ENCODE data around the gene ZP4.

ZP4 gene

DNA sequence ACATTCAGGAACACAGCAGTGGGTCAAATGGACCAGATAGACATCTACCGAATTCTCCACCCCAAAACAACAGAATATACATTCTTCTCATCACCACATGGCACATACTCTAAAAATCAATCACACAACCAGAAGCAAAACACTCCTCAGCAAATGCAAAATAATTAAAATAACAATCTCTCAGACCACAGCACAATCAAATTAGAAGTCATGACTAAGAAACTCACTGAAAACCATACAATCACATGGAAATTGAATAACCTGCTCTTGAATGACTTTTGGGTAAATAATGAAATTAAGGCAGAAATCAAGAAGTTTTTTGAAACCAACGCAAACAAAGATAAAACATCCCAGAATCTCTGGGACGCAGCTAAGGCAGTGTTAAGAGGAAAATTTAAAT is 49.2 kb downstream of the ZP4 start:
- Histone ChIP-seq H4K8ac (ENCODE audit: low read length) (no peak overlapping the region), H2AK5ac (ENCODE audit: low read length, severe bottlenecking) (no peak overlapping the region), H3K36me3 (ENCODE audit: control insufficient read depth in 1 of 2, insufficient read depth in 2 of 2, low read depth in 1 of 2, low read length in 2 of 2) (no peaks in the 10 kb centered on the region), H3K4me2 (ENCODE audit: low read length, poor library complexity, severe bottlenecking) (no peak overlapping the region), H3K79me1 (replicated peaks; ENCODE audit: low read length, poor library complexity, severe bottlenecking) (no peaks in the 10 kb centered on the region), H3K4me3 (ENCODE audit: insufficient read depth in 1 of 2, low read depth in 1 of 2, low read length in 2 of 2) (no peak overlapping the region), H3K27me3 (ENCODE audit: control insufficient read depth in 1 of 2, insufficient read depth in 1 of 2, low read length in 2 of 2) (no peaks in the 10 kb centered on the region), H2AFZ (ENCODE audit: low read depth, low read length) (no peak overlapping the region), H2BK120ac (ENCODE audit: low read depth, low read length) (no peak overlapping the region), H2BK5ac (ENCODE audit: low read depth, low read length, poor library complexity, severe bottlenecking) (no peak overlapping the region), H3K9me3 (ENCODE audit: control insufficient read depth, low read length) (no peaks in the 10 kb centered on the region), H3K14ac (ENCODE audit: low read length in 2 of 2) (no peak overlapping the region), H3K4me1 (ENCODE audit: control insufficient read depth, insufficient read depth, low read depth, low read length) (no peaks in the 10 kb centered on the region), H3K9ac (ENCODE audit: low read length) (no peak overlapping the region), H4K91ac (ENCODE audit: low read length) (no peak overlapping the region), H3K27ac (ENCODE audit: low read length, poor library complexity, severe bottlenecking) (no peak overlapping the region), H2BK15ac (ENCODE audit: low read depth, poor library complexity, severe bottlenecking) (no peak overlapping the region), H3K18ac (ENCODE audit: low read depth in 1 of 2, low read length in 2 of 2) (no peak overlapping the region), H3K4ac (ENCODE audit: low read depth in 1 of 2, low read length in 2 of 2) (no peak overlapping the region), H3K23ac (ENCODE audit: low read length in 2 of 2) (no peak overlapping the region), H2BK12ac (ENCODE audit: low read length in 2 of 2) (no peak overlapping the region)
- no peak for DNase-seq
- WGBS = 83% methylated on average over 1 of the region's 3 CpGs

DNA sequence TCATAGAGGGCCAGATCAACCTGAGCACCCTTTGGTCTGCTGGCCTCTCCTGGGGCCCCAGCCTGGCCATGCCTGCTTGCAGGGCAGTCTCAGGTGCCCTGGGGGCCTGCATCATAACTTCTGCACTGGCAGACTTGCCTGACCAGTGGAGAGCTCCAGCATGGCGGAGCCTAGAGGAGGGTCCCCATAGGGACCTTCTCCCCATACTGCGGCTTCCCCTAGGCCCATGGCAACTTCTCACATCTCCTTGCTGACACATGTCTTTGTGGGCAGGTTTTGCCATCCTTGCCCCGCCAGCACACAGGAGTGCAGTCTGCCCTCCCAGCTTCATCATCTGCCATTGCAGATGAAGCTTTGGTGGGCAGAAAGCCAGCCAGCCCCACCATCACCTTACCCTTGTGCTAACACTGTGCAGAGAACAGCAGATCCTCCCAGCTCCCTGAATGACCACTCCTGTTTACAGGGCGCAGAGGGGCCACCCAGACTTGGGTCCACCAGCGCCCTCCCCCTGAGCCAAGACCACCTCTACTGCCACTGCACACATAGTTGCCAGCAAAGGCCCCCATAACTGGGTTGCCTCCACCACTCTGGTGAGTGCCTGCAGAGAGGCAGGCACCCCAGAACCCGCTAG is 51.7 kb downstream of the ZP4 start:
- H3K9ac ChIP-seq (ENCODE audit: low read length) = no peak overlapping the region
- no peak overlapping the region for H3K4me3 ChIP-seq (ENCODE audit: insufficient read depth in 1 of 2, low read depth in 1 of 2, low read length in 2 of 2)
- H3K23ac ChIP-seq (ENCODE audit: low read length in 2 of 2) = no peak overlapping the region
- no peak overlapping the region for H2BK15ac ChIP-seq (ENCODE audit: low read depth, poor library complexity, severe bottlenecking)
- H3K4me1 ChIP-seq (ENCODE audit: control insufficient read depth, insufficient read depth, low read depth, low read length) = no peaks in the 10 kb centered on the region
- no peak overlapping the region for H4K8ac ChIP-seq (ENCODE audit: low read length)
- WGBS = 81% methylated on average over 6 of the region's 6 CpGs
- no peak overlapping the region for H2AFZ ChIP-seq (ENCODE audit: low read depth, low read length)
- no peak overlapping the region for H4K91ac ChIP-seq (ENCODE audit: low read length)
- DNase-seq = no peak
- no peak overlapping the region for H2BK5ac ChIP-seq (ENCODE audit: low read depth, low read length, poor library complexity, severe bottlenecking)
- H3K27me3 ChIP-seq (ENCODE audit: control insufficient read depth in 1 of 2, insufficient read depth in 1 of 2, low read length in 2 of 2) = no peaks in the 10 kb centered on the region
- no peak overlapping the region for H2BK12ac ChIP-seq (ENCODE audit: low read length in 2 of 2)
- H3K36me3 ChIP-seq (ENCODE audit: control insufficient read depth in 1 of 2, insufficient read depth in 2 of 2, low read depth in 1 of 2, low read length in 2 of 2) = no peaks in the 10 kb centered on the region
- H2BK120ac ChIP-seq (ENCODE audit: low read depth, low read length) = no peak overlapping the region
- H3K4ac ChIP-seq (ENCODE audit: low read depth in 1 of 2, low read length in 2 of 2) = no peak overlapping the region
- no peak overlapping the region for H3K4me2 ChIP-seq (ENCODE audit: low read length, poor library complexity, severe bottlenecking)
- no peak overlapping the region for H3K27ac ChIP-seq (ENCODE audit: low read length, poor library complexity, severe bottlenecking)
- H3K9me3 ChIP-seq (ENCODE audit: control insufficient read depth, low read length) = no peaks in the 10 kb centered on the region
- H3K79me1 ChIP-seq (replicated peaks; ENCODE audit: low read length, poor library complexity, severe bottlenecking) = no peaks in the 10 kb centered on the region
- no peak overlapping the region for H3K14ac ChIP-seq (ENCODE audit: low read length in 2 of 2)
- H3K18ac ChIP-seq (ENCODE audit: low read depth in 1 of 2, low read length in 2 of 2) = no peak overlapping the region
- H2AK5ac ChIP-seq (ENCODE audit: low read length, severe bottlenecking) = no peak overlapping the region

DNA sequence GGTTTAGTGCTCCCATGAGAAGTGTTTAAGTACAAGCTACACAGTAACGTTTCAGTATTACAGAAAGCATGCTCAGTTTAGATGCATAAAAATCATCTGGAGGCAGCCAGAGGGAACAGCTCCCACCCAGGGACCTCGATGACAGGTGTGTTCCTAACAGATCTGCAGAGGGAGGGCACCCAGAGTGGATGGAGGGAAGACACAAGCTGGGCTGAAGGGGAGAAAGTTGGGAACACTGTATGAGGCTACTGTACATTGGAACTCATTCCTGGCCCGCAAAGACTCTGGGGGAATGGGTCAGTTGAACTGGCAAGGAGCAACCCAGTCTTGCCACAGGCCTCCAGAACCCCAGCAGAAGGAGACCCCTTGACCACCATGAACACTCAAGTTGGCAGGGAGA is 52.4 kb downstream of the ZP4 start:
- Histone ChIP-seq H3K79me1 (replicated peaks; ENCODE audit: low read length, poor library complexity, severe bottlenecking) (no peaks in the 10 kb centered on the region), H3K14ac (ENCODE audit: low read length in 2 of 2) (no peak overlapping the region), H2BK12ac (ENCODE audit: low read length in 2 of 2) (no peak overlapping the region), H2BK120ac (ENCODE audit: low read depth, low read length) (no peak overlapping the region), H2AK5ac (ENCODE audit: low read length, severe bottlenecking) (no peak overlapping the region), H2BK5ac (ENCODE audit: low read depth, low read length, poor library complexity, severe bottlenecking) (no peak overlapping the region), H3K9ac (ENCODE audit: low read length) (no peak overlapping the region), H2BK15ac (ENCODE audit: low read depth, poor library complexity, severe bottlenecking) (no peak overlapping the region), H4K8ac (ENCODE audit: low read length) (no peak overlapping the region), H3K18ac (ENCODE audit: low read depth in 1 of 2, low read length in 2 of 2) (no peak overlapping the region), H3K4me2 (ENCODE audit: low read length, poor library complexity, severe bottlenecking) (no peak overlapping the region), H3K27me3 (ENCODE audit: control insufficient read depth in 1 of 2, insufficient read depth in 1 of 2, low read length in 2 of 2) (no peaks in the 10 kb centered on the region), H2AFZ (ENCODE audit: low read depth, low read length) (no peak overlapping the region), H3K27ac (ENCODE audit: low read length, poor library complexity, severe bottlenecking) (no peak overlapping the region), H3K36me3 (ENCODE audit: control insufficient read depth in 1 of 2, insufficient read depth in 2 of 2, low read depth in 1 of 2, low read length in 2 of 2) (no peaks in the 10 kb centered on the region), H3K4me3 (ENCODE audit: insufficient read depth in 1 of 2, low read depth in 1 of 2, low read length in 2 of 2) (no peak overlapping the region), H3K9me3 (ENCODE audit: control insufficient read depth, low read length) (no peaks in the 10 kb centered on the region), H4K91ac (ENCODE audit: low read length) (no peak overlapping the region), H3K4ac (ENCODE audit: low read depth in 1 of 2, low read length in 2 of 2) (no peak overlapping the region), H3K4me1 (ENCODE audit: control insufficient read depth, insufficient read depth, low read depth, low read length) (no peaks in the 10 kb centered on the region), H3K23ac (ENCODE audit: low read length in 2 of 2) (no peak overlapping the region)
- WGBS = 59% methylated on average over 2 of the region's 3 CpGs
- DNase-seq = no peak

DNA sequence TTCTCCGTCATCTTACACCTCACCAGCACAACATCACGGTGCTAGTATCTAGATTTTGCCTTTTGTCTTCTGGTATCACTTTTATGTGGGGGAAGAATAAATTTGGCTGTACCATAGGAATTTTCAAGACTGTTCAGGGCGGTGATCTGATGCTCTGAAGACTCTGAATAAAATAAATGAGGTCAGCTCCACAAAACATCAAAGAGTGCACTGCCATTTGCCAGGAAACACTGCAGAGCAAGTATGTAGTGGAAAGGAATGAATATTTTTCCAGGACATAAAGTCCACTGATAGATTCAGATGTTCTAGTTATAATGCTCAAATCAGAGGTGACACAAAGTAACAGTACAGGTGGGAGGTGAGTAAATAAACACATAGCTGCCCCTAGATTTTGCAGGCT is 56.3 kb downstream of the ZP4 start:
- H3K9ac ChIP-seq (ENCODE audit: low read length) = no peak overlapping the region
- H3K14ac ChIP-seq (ENCODE audit: low read length in 2 of 2) = no peak overlapping the region
- H4K8ac ChIP-seq (ENCODE audit: low read length) = no peak overlapping the region
- H3K79me1 ChIP-seq (replicated peaks; ENCODE audit: low read length, poor library complexity, severe bottlenecking) = no peaks in the 10 kb centered on the region
- 33% methylated on average over 1 of the region's 3 CpGs for WGBS
- no peak overlapping the region for H3K18ac ChIP-seq (ENCODE audit: low read depth in 1 of 2, low read length in 2 of 2)
- no peak overlapping the region for H3K4ac ChIP-seq (ENCODE audit: low read depth in 1 of 2, low read length in 2 of 2)
- H2BK5ac ChIP-seq (ENCODE audit: low read depth, low read length, poor library complexity, severe bottlenecking) = no peak overlapping the region
- no peak overlapping the region for H2AFZ ChIP-seq (ENCODE audit: low read depth, low read length)
- peak overlapping the region; percentile 27 for H3K27ac ChIP-seq (ENCODE audit: low read length, poor library complexity, severe bottlenecking)
- no peak overlapping the region for H3K4me2 ChIP-seq (ENCODE audit: low read length, poor library complexity, severe bottlenecking)
- H3K9me3 ChIP-seq (ENCODE audit: control insufficient read depth, low read length) = no peaks in the 10 kb centered on the region
- no peak overlapping the region for H2AK5ac ChIP-seq (ENCODE audit: low read length, severe bottlenecking)
- no peaks in the 10 kb centered on the region for H3K36me3 ChIP-seq (ENCODE audit: control insufficient read depth in 1 of 2, insufficient read depth in 2 of 2, low read depth in 1 of 2, low read length in 2 of 2)
- H4K91ac ChIP-seq (ENCODE audit: low read length) = no peak overlapping the region
- DNase-seq = no peak
- H3K23ac ChIP-seq (ENCODE audit: low read length in 2 of 2) = no peak overlapping the region
- H2BK12ac ChIP-seq (ENCODE audit: low read length in 2 of 2) = no peak overlapping the region
- H3K4me3 ChIP-seq (ENCODE audit: insufficient read depth in 1 of 2, low read depth in 1 of 2, low read length in 2 of 2) = no peak overlapping the region
- H3K4me1 ChIP-seq (ENCODE audit: control insufficient read depth, insufficient read depth, low read depth, low read length) = no peaks in the 10 kb centered on the region
- H3K27me3 ChIP-seq (ENCODE audit: control insufficient read depth in 1 of 2, insufficient read depth in 1 of 2, low read length in 2 of 2) = no peaks in the 10 kb centered on the region
- H2BK15ac ChIP-seq (ENCODE audit: low read depth, poor library complexity, severe bottlenecking) = no peak overlapping the region
- H2BK120ac ChIP-seq (ENCODE audit: low read depth, low read length) = no peak overlapping the region

All from mesenchymal stem cell (in vitro differentiated cells and primary cell).